ENCODE results near the gene PPP1R27. TPM values are rescaled to one million over a fixed set of nuclear protein-coding genes. Genes with fewer than 3 reads are reported as not detected.

The PPP1R27 gene
- polyA plus RNA-seq, 1 experiment, result not detected

GRCh38 chr17:81814748-81815645 lies 19.9 kb downstream of the PPP1R27 start:
- no peak for DNase-seq (ENCODE audit: low read depth)
- POLR2A ChIA-PET, result no interaction called here

GRCh38 chr17:81813861-81814683 lies 20.8 kb downstream of the PPP1R27 start:
- ChIA-PET CTCF (interaction anchor here (0.9 kb wide), 1 partner anchor 8 kb away, joined by 4 read pairs; no protein-coding TSS in a partner anchor), POLR2A (no interaction called here)
- no peak for DNase-seq (ENCODE audit: low read depth)
- Histone ChIP-seq H3K36me3 (ENCODE audit: control insufficient read depth, insufficient read depth, low read length) (no peaks in the 10 kb centered on the region), H3K27me3 (ENCODE audit: control insufficient read depth, insufficient read depth, low read length) (no peaks in the 10 kb centered on the region; the same call in 1 of the 2 replicates), H3K4me3 (ENCODE audit: low read depth, low read length) (no peak overlapping the region)
- TF ChIP-seq CTCF (IDR thresholded peaks at IDR 0.05; ENCODE audit: insufficient read depth, low read depth, low read length), result no peak

More at GRCh38 chr17:81814748-81815645, 19.9 kb downstream of the PPP1R27 start:
- Histone ChIP-seq H3K4me3 (ENCODE audit: low read depth, low read length) (no peak overlapping the region), H3K27me3 (ENCODE audit: control insufficient read depth, insufficient read depth, low read length) (no peaks in the 10 kb centered on the region; the same call in 1 of the 2 replicates), H3K36me3 (ENCODE audit: control insufficient read depth, insufficient read depth, low read length) (no peaks in the 10 kb centered on the region)
- CTCF ChIA-PET, result interaction anchor here (1.2 kb wide), 1 partner anchor 83 kb away, joined by 3 read pairs; no protein-coding TSS in a partner anchor
- TF ChIP-seq CTCF (IDR thresholded peaks at IDR 0.05; ENCODE audit: insufficient read depth, low read depth, low read length), result no peak

GRCh38 chr17:81813371-81813684 lies 21.5 kb downstream of the PPP1R27 start:
- no peaks in the 10 kb centered on the region; the same call in 1 of the 2 replicates for H3K27me3 ChIP-seq (ENCODE audit: control insufficient read depth, insufficient read depth, low read length)
- CTCF ChIA-PET, result interaction anchor here (0.9 kb wide), 1 partner anchor 8 kb away, joined by 4 read pairs; no protein-coding TSS in a partner anchor
- H3K36me3 ChIP-seq (ENCODE audit: control insufficient read depth, insufficient read depth, low read length), result no peaks in the 10 kb centered on the region
- no peak for DNase-seq (ENCODE audit: low read depth)
- POLR2A ChIA-PET, result no interaction called here
- TF ChIP-seq CTCF (IDR thresholded peaks at IDR 0.05; ENCODE audit: insufficient read depth, low read depth, low read length), result no peak
- no peak overlapping the region for H3K4me3 ChIP-seq (ENCODE audit: low read depth, low read length)

- H3K36me3 ChIP-seq (ENCODE audit: control insufficient read depth, insufficient read depth, low read length), result no peaks in the 10 kb centered on the region
- TF ChIP-seq CTCF (IDR thresholded peaks at IDR 0.05; ENCODE audit: insufficient read depth, low read depth, low read length), result no peak
- H3K27me3 ChIP-seq (ENCODE audit: control insufficient read depth, insufficient read depth, low read length), result peaks cover 2% of the 10 kb centered on the region; the same call in 1 of the 2 replicates
- H3K4me3 ChIP-seq (ENCODE audit: low read depth, low read length), result no peak overlapping the region
- POLR2A ChIA-PET, result no interaction called here
- no peak for DNase-seq (ENCODE audit: low read depth)
- CTCF ChIA-PET, result interaction anchor here (0.9 kb wide), 1 partner anchor 9 kb away, joined by 4 read pairs; no protein-coding TSS in a partner anchor
These were observed 22.1 kb downstream of the PPP1R27 start for GRCh38 chr17:81812571-81813370.
